Tibial nerve (tissue), 3 donors: ENCODE data around the gene ORMDL3.

ENCODE experiments used
- CTCF ChIP-seq, 5 experiments: fragments of 200-600 bp in 3 of 5; fragments of 450-650 bp in 2 of 5; sonication (generic) in 3 of 5; IDR thresholded peaks; one replicate each; pipeline ENCODE4 v1.5.1; 2016 to 2019; ENCODE audit warnings: antibody characterized with exemption in 5 of 5, mild to moderate bottlenecking in 3 of 5, moderate library complexity in 2 of 5
- POLR2A ChIP-seq, 2 donors: fragments of 450-650 bp; IDR thresholded peaks; one replicate each; pipeline ENCODE4 v1.6.1; 2017; ENCODE audit warnings: antibody characterized with exemption in 2 of 2, mild to moderate bottlenecking in 2 of 2, moderate library complexity in 2 of 2

DNA sequence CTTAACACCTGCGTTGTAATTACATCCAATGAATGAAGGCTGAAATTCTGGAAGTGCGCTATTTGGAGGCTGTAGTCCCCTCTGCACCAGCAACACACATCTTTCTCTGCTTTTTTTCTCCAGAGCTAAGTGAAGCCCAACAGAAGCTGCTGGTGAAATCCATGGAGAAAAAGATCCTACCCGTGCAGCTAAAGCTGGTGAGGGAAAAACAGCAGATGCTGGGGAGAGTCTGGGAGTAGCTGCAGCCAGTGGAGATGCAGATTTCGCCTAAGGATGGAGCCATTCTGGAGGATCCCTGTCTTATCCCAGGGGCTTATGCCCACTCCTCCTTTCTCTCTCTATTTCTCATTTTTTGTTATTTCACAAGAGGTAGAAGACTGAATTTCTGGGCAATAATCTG lies 48.4 kb upstream of the ORMDL3 start:
- TF ChIP-seq CTCF (IDR thresholded peaks at IDR 0.05): no peak
- TF ChIP-seq POLR2A (IDR thresholded peaks at IDR 0.05): no peak
